DND-41 (cell line): ENCODE results near the gene METTL24.

Source experiments
- ATAC-seq: fragments of 200-7000 bp; cut with Tn5 transposase; 3 replicates; pipeline ENCODE4 v1.9.1; 2021; ENCODE audit warnings: low read depth; ENCODE audit not compliant: insufficient read depth
- DNase-seq: peaks from one replicate; pipeline ENCODE4 v3.0.0-alpha.2; 2020
- H2AFZ ChIP-seq: 2 replicates; pipeline ENCODE4 v1.6.0; 2012; ENCODE audit warnings: low read depth, low read length
- H3K27ac ChIP-seq: 2 replicates; pipeline ENCODE4 v1.5.1; 2012; ENCODE audit warnings: low read length, inconsistent platforms
- H3K27me3 ChIP-seq: fragments of 200-600 bp; sonication (generic); 2 replicates; pipeline ENCODE4 v1.6.0; 2012; ENCODE audit warnings: low read length, mild to moderate bottlenecking, inconsistent platforms; ENCODE audit not compliant: insufficient read depth, poor library complexity
- H3K36me3 ChIP-seq: 2 replicates; pipeline ENCODE4 v1.5.1; 2012; ENCODE audit warnings: low read length, inconsistent platforms; ENCODE audit not compliant: insufficient read depth
- H3K4me1 ChIP-seq: 2 replicates; pipeline ENCODE4 v1.5.1; 2012; ENCODE audit warnings: mild to moderate bottlenecking, low read length; ENCODE audit not compliant: insufficient read depth
- H3K4me2 ChIP-seq: 2 replicates; pipeline ENCODE4 v1.6.0; 2012; ENCODE audit warnings: mild to moderate bottlenecking, moderate library complexity, low read length, inconsistent platforms; ENCODE audit not compliant: insufficient read depth
- H3K4me3 ChIP-seq, 2 experiments: fragments of 200-600 bp in 1 of 2; shearing (Covaris generic) in 1 of 2; 2 replicates each; pipeline ENCODE4 v1.5.1; 2012 to 2016; ENCODE audit warnings: inconsistent platforms in 2 of 2, low read length in 2 of 2, mild to moderate bottlenecking in 2 of 2, low read depth in 1 of 2, moderate library complexity in 1 of 2
- H3K79me2 ChIP-seq: 2 replicates; pipeline ENCODE4 v1.6.0; 2012; ENCODE audit warnings: low read length, inconsistent platforms; ENCODE audit not compliant: insufficient read depth
- H3K9ac ChIP-seq: 2 replicates; pipeline ENCODE4 v1.6.0; 2012; ENCODE audit warnings: low read depth, mild to moderate bottlenecking, inconsistent platforms, low read length, moderate library complexity
- H3K9me3 ChIP-seq: 2 replicates; pipeline ENCODE4 v1.5.1; 2012; ENCODE audit warnings: low read length, moderate library complexity, mild to moderate bottlenecking, inconsistent platforms; ENCODE audit not compliant: insufficient read depth, severe bottlenecking
- H4K20me1 ChIP-seq: 2 replicates; pipeline ENCODE4 v1.6.0; 2012; ENCODE audit warnings: low read length; ENCODE audit not compliant: insufficient read depth
- CTCF ChIP-seq: IDR thresholded peaks from 2 replicates; pipeline ENCODE4 v1.5.1; 2012; ENCODE audit warnings: borderline replicate concordance, low read length, moderate library complexity, mild to moderate bottlenecking; ENCODE audit not compliant: poor library complexity, severe bottlenecking; ENCODE audit errors: extremely low read depth
- EZH2 ChIP-seq: IDR thresholded peaks from 3 replicates; pipeline ENCODE4 v1.6.1; 2012; ENCODE audit warnings: borderline replicate concordance, low read depth, mild to moderate bottlenecking, moderate library complexity, low read length, inconsistent platforms; ENCODE audit not compliant: severe bottlenecking

The METTL24 gene

GRCh38 chr6:110207652-110208051, 150.5 kb downstream of the METTL24 start:
- Histone ChIP-seq H3K27ac (no peak overlapping the region), H2AFZ (no peak overlapping the region), H3K36me3 (peaks cover 27% of the 10 kb centered on the region), H3K4me3 (no peak overlapping the region), H3K4me2 (no peak overlapping the region), H3K27me3 (no peaks in the 10 kb centered on the region), H4K20me1 (peaks cover 2% of the 10 kb centered on the region; the same call in 1 of the 2 replicates), H3K9ac (no peak overlapping the region), H3K9me3 (no peaks in the 10 kb centered on the region), H3K79me2 (peaks cover 3% of the 10 kb centered on the region; the same call in 1 of the 2 replicates), H3K4me1 (no peaks in the 10 kb centered on the region)
- no peak for TF ChIP-seq EZH2
- no peak for TF ChIP-seq CTCF
- no peak for DNase-seq
- ATAC-seq: no peak

GRCh38 chr6:110201151-110201884, 156.8 kb downstream of the METTL24 start:
- H3K27me3 ChIP-seq: no peaks in the 10 kb centered on the region
- H3K9ac ChIP-seq: no peak overlapping the region
- H2AFZ ChIP-seq: no peak overlapping the region
- no peak overlapping the region for H3K4me2 ChIP-seq
- peaks cover 12% of the 10 kb centered on the region; the same call in 1 of the 2 replicates for H4K20me1 ChIP-seq
- DNase-seq (no peak), ATAC-seq (no peak)
- no peak overlapping the region for H3K27ac ChIP-seq
- H3K79me2 ChIP-seq: peaks cover 25% of the 10 kb centered on the region
- H3K36me3 ChIP-seq: 0 out of 2 replicates have a peak, but pooled peaks cover 5% of the 10 kb centered on the region
- H3K4me1 ChIP-seq: no peaks in the 10 kb centered on the region
- no peak for TF ChIP-seq CTCF
- TF ChIP-seq EZH2: no peak
- no peaks in the 10 kb centered on the region for H3K9me3 ChIP-seq
- no peak overlapping the region for H3K4me3 ChIP-seq

- Histone ChIP-seq H3K36me3 (peaks cover 15% of the 10 kb centered on the region; the same call in 1 of the 2 replicates), H3K27ac (no peak overlapping the region), H3K4me2 (no peak overlapping the region), H3K9ac (no peak overlapping the region), H3K27me3 (no peaks in the 10 kb centered on the region), H4K20me1 (peaks cover 15% of the 10 kb centered on the region; the same call in 1 of the 2 replicates), H3K9me3 (no peaks in the 10 kb centered on the region), H3K79me2 (peaks cover 31% of the 10 kb centered on the region), H3K4me3 (no peak overlapping the region), H2AFZ (no peak overlapping the region), H3K4me1 (no peaks in the 10 kb centered on the region)
- TF ChIP-seq CTCF (no peak), EZH2 (no peak)
- no peak for DNase-seq
- ATAC-seq: no peak
These were observed 159.6 kb downstream of the METTL24 start for GRCh38 chr6:110198561-110198960.
